ENCODE data around the gene ST3GAL3.

- TF ChIP-seq YY1 (IDR thresholded peaks at IDR 0.05; ENCODE audit: insufficient read depth, insufficient read length) (no peak), ZNF274 (IDR thresholded peaks at IDR 0.05; ENCODE audit: low read depth, low read length) (no peak)
Measured at GRCh38 chr1:43789604-43790550, 82.5 kb downstream of the ST3GAL3 start.

Measured in NT2/D1 (cell line).